ENCODE results near the gene EHMT1.

EHMT1 gene

DNA sequence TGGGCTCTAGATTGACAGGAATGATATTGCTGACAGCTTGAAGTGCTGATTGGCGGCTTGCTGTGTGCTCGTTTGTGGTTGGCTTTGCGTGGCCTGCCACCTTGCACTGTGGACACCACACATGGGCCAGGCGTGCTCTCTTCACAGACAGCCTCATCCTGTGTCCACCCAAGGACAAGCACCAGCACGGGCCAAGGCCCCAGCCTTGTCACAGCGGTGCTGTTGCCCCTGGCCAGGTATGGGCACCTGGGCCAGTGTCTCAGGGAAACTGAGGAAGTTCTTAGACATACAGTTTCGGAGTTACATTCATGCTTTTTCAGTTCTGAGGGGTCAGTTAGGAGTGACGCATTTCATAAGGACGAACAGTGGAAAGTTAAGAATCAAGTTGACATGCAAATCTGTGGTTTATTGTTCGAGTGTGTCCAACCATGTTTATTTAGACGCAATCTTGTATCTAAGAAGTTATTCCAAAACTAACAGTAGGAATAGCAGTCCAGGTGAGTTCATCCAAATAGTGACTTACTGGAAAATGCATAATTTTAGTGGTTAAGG, 125.9 kb downstream of the EHMT1 start:
- DNase-seq (ENCODE audit: extremely low read depth, low read depth), result no peak
- no peak overlapping the region for H3K4me3 ChIP-seq (replicated peaks; ENCODE audit: low read depth, low read length)
- no peak for TF ChIP-seq CTCF (IDR thresholded peaks at IDR 0.05; ENCODE audit: low read depth, low read length, missing control alignments)

DNA sequence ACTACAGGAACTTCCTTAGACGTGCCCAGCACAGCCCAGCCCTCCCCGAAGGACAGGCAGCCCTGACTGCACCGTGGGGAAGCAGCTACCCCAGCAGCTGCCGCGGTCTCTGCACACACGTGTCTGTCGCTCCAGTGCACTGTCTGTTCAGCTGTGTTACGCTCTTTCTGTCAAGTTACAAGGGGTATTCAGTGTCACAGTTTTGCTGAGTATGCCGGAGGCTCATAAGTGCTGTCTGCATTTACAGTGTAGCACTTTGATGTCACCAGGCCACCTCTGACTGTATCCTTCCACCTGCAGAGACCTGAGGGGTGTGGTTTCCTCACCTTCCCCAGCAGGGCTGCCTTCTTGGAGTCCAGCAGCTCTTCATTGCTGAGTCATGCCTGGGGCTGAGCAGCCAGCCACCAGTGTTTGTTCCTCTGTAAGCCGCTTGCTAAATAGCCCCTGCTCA, 126.8 kb downstream of the EHMT1 start:
- H3K4me3 ChIP-seq (replicated peaks; ENCODE audit: low read depth, low read length), result no peak overlapping the region
- DNase-seq (ENCODE audit: extremely low read depth, low read depth), result no peak
- TF ChIP-seq CTCF (IDR thresholded peaks at IDR 0.05; ENCODE audit: low read depth, low read length, missing control alignments), result no peak

GRCh38 chr9:137748311-137748710, 129.5 kb downstream of the EHMT1 start:
- TF ChIP-seq CTCF (IDR thresholded peaks at IDR 0.05; ENCODE audit: low read depth, low read length, missing control alignments), result no peak
- no peak for DNase-seq (ENCODE audit: extremely low read depth, low read depth)

DNA sequence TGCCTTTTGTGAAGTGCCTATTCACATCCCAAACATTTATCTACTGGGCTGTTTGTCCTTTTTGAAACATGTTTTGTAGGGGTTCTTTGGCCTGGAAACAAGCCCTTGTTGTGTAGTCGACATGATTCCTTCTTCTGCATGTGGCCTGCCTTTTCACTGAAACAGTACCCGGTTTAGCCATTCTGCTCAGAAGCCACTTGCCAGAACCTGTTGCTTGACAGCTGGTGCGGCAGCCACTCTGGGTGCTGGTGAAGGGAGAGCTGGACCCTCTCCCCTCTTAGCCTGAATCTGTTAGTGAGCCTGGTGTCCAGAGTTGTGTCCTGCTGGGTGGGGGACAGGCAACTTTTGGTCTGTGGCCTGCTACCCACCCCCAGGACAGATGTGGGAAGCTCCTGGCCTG, 129.9 kb downstream of the EHMT1 start:
- no peak overlapping the region for H3K4me3 ChIP-seq (replicated peaks; ENCODE audit: low read depth, low read length)
- TF ChIP-seq CTCF (IDR thresholded peaks at IDR 0.05; ENCODE audit: low read depth, low read length, missing control alignments), result no peak
- no peak for DNase-seq (ENCODE audit: extremely low read depth, low read depth)

More at GRCh38 chr9:137748311-137748710, 129.5 kb downstream of the EHMT1 start:
- no peak overlapping the region for H3K4me3 ChIP-seq (replicated peaks; ENCODE audit: low read depth, low read length)

DNA sequence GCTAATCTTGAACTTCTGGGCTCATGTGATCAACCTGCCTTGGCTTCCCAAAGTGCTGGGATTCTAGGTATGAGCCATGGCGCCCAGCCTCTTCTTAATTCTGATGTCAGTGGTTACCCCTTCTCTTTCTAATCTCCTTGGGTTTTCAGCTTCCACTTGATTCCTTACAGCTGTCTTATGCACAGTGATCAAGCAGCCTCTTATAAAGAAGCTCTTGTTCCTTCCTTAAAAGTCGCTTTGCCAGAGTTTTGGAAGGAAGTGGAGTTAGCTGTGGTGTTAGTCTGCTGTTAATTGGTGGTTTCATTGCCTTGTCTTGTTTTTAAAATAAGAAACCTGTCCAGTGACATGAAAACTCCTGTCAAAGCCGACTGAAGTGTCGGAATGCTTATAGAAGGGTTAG, 130.7 kb downstream of the EHMT1 start:
- no peak overlapping the region for H3K4me3 ChIP-seq (replicated peaks; ENCODE audit: low read depth, low read length)
- TF ChIP-seq CTCF (IDR thresholded peaks at IDR 0.05; ENCODE audit: low read depth, low read length, missing control alignments), result no peak
- DNase-seq (ENCODE audit: extremely low read depth, low read depth), result no peak

DNA sequence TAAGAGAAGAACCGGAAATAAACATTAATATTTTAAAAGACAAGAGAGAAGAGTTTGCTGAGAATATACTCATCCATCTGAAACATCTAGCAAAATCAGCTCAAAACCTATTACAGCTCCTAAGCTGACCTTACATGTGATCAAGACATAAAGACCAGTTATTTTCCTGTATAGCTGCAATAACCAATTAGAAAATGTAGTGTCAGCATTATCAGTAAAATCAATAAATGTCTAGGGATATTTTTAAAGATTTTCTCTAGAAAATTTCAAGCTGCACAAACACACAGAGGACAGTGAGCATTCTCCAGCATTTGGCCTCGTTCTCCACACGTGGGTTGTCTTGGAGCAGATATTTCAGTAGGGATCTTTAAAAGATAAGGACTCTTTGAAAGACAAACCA, 131.2 kb downstream of the EHMT1 start:
- no peak for DNase-seq (ENCODE audit: extremely low read depth, low read depth)
- H3K4me3 ChIP-seq (replicated peaks; ENCODE audit: low read depth, low read length), result no peak overlapping the region
- no peak for TF ChIP-seq CTCF (IDR thresholded peaks at IDR 0.05; ENCODE audit: low read depth, low read length, missing control alignments)

DNA sequence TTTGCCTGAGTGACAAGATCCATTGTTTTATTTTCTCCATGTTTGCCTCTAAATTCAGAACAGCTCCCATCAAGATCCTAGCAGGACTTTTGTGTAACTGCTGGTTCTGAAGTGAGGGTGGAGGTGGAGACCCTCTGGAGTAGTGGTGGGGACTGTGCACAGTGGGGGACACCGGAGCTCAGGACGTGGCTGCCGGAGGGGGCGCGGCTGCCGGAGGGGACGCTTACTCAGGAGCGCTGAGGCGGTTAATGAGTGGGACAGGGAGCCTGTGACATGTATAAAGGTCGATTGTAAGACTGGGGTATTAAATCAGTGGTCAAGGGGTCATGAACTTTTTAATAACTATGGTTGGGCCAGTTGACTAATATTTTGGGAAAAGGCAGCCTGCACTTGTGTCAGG, 131.8 kb downstream of the EHMT1 start:
- no peak for TF ChIP-seq CTCF (IDR thresholded peaks at IDR 0.05; ENCODE audit: low read depth, low read length, missing control alignments)
- H3K4me3 ChIP-seq (replicated peaks; ENCODE audit: low read depth, low read length), result no peak overlapping the region
- no peak for DNase-seq (ENCODE audit: extremely low read depth, low read depth)

Measured in HFF-Myc (cell line).